Nephron (organoid): ENCODE data around the gene IGF2.

Experiments used
- H3K27ac Mint-ChIP-seq, 3 experiments: 2 replicates each; pipeline ENCODE4 v1.8.0; 2020; ENCODE audit warnings: mixed read lengths in 3 of 3, mild to moderate bottlenecking in 2 of 3, moderate library complexity in 1 of 3
- H3K27me3 Mint-ChIP-seq: 2 replicates; pipeline ENCODE4 v1.8.0; 2021; ENCODE audit warnings: low read depth, mild to moderate bottlenecking, moderate library complexity, mixed read lengths
- H3K36me3 Mint-ChIP-seq: 2 replicates; pipeline ENCODE4 v1.8.0; 2020; ENCODE audit warnings: low read depth, mixed read lengths
- H3K4me1 Mint-ChIP-seq: 2 replicates; pipeline ENCODE4 v1.8.0; 2020; ENCODE audit warnings: mixed read lengths
- H3K4me3 Mint-ChIP-seq, 3 experiments: 2 replicates each; pipeline ENCODE4 v1.8.0; 2020; ENCODE audit warnings: mild to moderate bottlenecking in 3 of 3, mixed read lengths in 3 of 3, moderate library complexity in 2 of 3
- H3K9me3 Mint-ChIP-seq: 2 replicates; pipeline ENCODE4 v1.8.0; 2020; ENCODE audit warnings: mixed read lengths
- CTCF ChIP-seq, 3 experiments: fragments of 200-600 bp; sonication (generic); IDR thresholded peaks; one replicate each; pipeline ENCODE4 v1.5.0; 2021; ENCODE audit warnings: antibody characterized with exemption in 3 of 3; ENCODE audit not compliant: unreplicated experiment in 3 of 3

IGF2 gene

GRCh38 chr11:2110521-2110920 is 28.7 kb downstream of the IGF2 start:
- Mint-ChIP-seq H3K9me3 (peaks cover 8% of the 10 kb centered on the region), H3K27ac (peak overlapping the region in 1 of 3 experiments; percentile 41), H3K4me1 (no peaks in the 10 kb centered on the region), H3K4me3 (no peak overlapping the region), H3K27me3 (peaks cover 6% of the 10 kb centered on the region), H3K36me3 (peaks cover 4% of the 10 kb centered on the region)
- TF ChIP-seq CTCF (IDR thresholded peaks at IDR 0.05; ENCODE audit: unreplicated experiment in 3 of 3), result no peak

GRCh38 chr11:2109541-2110019 is 29.6 kb downstream of the IGF2 start:
- H3K9me3 Mint-ChIP-seq, result peaks cover 8% of the 10 kb centered on the region
- H3K27me3 Mint-ChIP-seq, result peaks cover 7% of the 10 kb centered on the region
- no peak overlapping the region for H3K4me3 Mint-ChIP-seq
- H3K36me3 Mint-ChIP-seq, result peaks cover 4% of the 10 kb centered on the region
- peak overlapping the region in 1 of 3 experiments; percentile 75 for H3K27ac Mint-ChIP-seq
- TF ChIP-seq CTCF (IDR thresholded peaks at IDR 0.05; ENCODE audit: unreplicated experiment in 3 of 3), result no peak
- no peaks in the 10 kb centered on the region for H3K4me1 Mint-ChIP-seq

GRCh38 chr11:2108675-2109491 is 30.3 kb downstream of the IGF2 start:
- Mint-ChIP-seq H3K4me1 (no peaks in the 10 kb centered on the region), H3K9me3 (peaks cover 8% of the 10 kb centered on the region), H3K36me3 (peaks cover 4% of the 10 kb centered on the region), H3K27ac (peak overlapping the region in 1 of 3 experiments; percentile 75), H3K27me3 (peaks cover 10% of the 10 kb centered on the region), H3K4me3 (no peak overlapping the region)
- TF ChIP-seq CTCF (IDR thresholded peaks at IDR 0.05; ENCODE audit: unreplicated experiment in 3 of 3), result no peak

- Mint-ChIP-seq H3K4me3 (no peak overlapping the region), H3K27ac (peak overlapping the region in 1 of 3 experiments; percentile 74), H3K27me3 (peaks cover 8% of the 10 kb centered on the region), H3K4me1 (no peaks in the 10 kb centered on the region), H3K9me3 (peaks cover 8% of the 10 kb centered on the region), H3K36me3 (peaks cover 4% of the 10 kb centered on the region)
- TF ChIP-seq CTCF (IDR thresholded peaks at IDR 0.05; ENCODE audit: unreplicated experiment in 3 of 3), result no peak
These were observed 31.1 kb downstream of the IGF2 start for GRCh38 chr11:2107941-2108630.

GRCh38 chr11:2107521-2107920 is 31.7 kb downstream of the IGF2 start:
- H3K9me3 Mint-ChIP-seq, result peaks cover 8% of the 10 kb centered on the region
- no peak for TF ChIP-seq CTCF (IDR thresholded peaks at IDR 0.05; ENCODE audit: unreplicated experiment in 3 of 3)
- peaks cover 8% of the 10 kb centered on the region for H3K27me3 Mint-ChIP-seq
- peaks cover 4% of the 10 kb centered on the region for H3K36me3 Mint-ChIP-seq
- H3K4me3 Mint-ChIP-seq, result no peak overlapping the region
- H3K4me1 Mint-ChIP-seq, result no peaks in the 10 kb centered on the region
- H3K27ac Mint-ChIP-seq, result no peak overlapping the region
